ENCODE measurements around the gene CPNE4. TPM values are rescaled to one million over a fixed set of nuclear protein-coding genes. Genes with fewer than 3 reads are reported as not detected.

Gene CPNE4
- total RNA-seq, 1 donor from 2014 or later = 0.41 TPM

GRCh38 chr3:131597816-131598215 lies 437.0 kb downstream of the CPNE4 start:
- no peaks in the 10 kb centered on the region for H3K27me3 Mint-ChIP-seq (ENCODE audit: unreplicated experiment)
- no peaks in the 10 kb centered on the region for H3K36me3 Mint-ChIP-seq (ENCODE audit: low read depth, unreplicated experiment)
- H3K9me3 Mint-ChIP-seq (ENCODE audit: unreplicated experiment) = no peaks in the 10 kb centered on the region
- DNase-seq (ENCODE audit: low spot score) = no peak
- no peak for TF ChIP-seq CTCF (IDR thresholded peaks at IDR 0.05; ENCODE audit: unreplicated experiment)
- no peak overlapping the region for H3K4me3 Mint-ChIP-seq (ENCODE audit: unreplicated experiment)
- peaks cover 3% of the 10 kb centered on the region for H3K4me1 Mint-ChIP-seq (ENCODE audit: unreplicated experiment)
- H3K27ac Mint-ChIP-seq (ENCODE audit: unreplicated experiment) = no peak overlapping the region

GRCh38 chr3:131596884-131597283 lies 437.9 kb downstream of the CPNE4 start:
- Mint-ChIP-seq H3K4me1 (ENCODE audit: unreplicated experiment) (no peaks in the 10 kb centered on the region), H3K36me3 (ENCODE audit: low read depth, unreplicated experiment) (no peaks in the 10 kb centered on the region), H3K9me3 (ENCODE audit: unreplicated experiment) (no peaks in the 10 kb centered on the region), H3K27ac (ENCODE audit: unreplicated experiment) (no peak overlapping the region), H3K4me3 (ENCODE audit: unreplicated experiment) (no peak overlapping the region), H3K27me3 (ENCODE audit: unreplicated experiment) (no peaks in the 10 kb centered on the region)
- no peak for DNase-seq (ENCODE audit: low spot score)
- no peak for TF ChIP-seq CTCF (IDR thresholded peaks at IDR 0.05; ENCODE audit: unreplicated experiment)

GRCh38 chr3:131591394-131592014 lies 443.3 kb downstream of the CPNE4 start:
- Mint-ChIP-seq H3K4me1 (ENCODE audit: unreplicated experiment) (no peaks in the 10 kb centered on the region), H3K36me3 (ENCODE audit: low read depth, unreplicated experiment) (no peaks in the 10 kb centered on the region), H3K4me3 (ENCODE audit: unreplicated experiment) (no peak overlapping the region), H3K27ac (ENCODE audit: unreplicated experiment) (no peak overlapping the region), H3K9me3 (ENCODE audit: unreplicated experiment) (no peaks in the 10 kb centered on the region), H3K27me3 (ENCODE audit: unreplicated experiment) (peaks cover 3% of the 10 kb centered on the region)
- TF ChIP-seq CTCF (IDR thresholded peaks at IDR 0.05; ENCODE audit: unreplicated experiment) = no peak
- no peak for DNase-seq (ENCODE audit: low spot score)

- Mint-ChIP-seq H3K9me3 (ENCODE audit: unreplicated experiment) (no peaks in the 10 kb centered on the region), H3K36me3 (ENCODE audit: low read depth, unreplicated experiment) (no peaks in the 10 kb centered on the region), H3K27ac (ENCODE audit: unreplicated experiment) (no peak overlapping the region), H3K4me3 (ENCODE audit: unreplicated experiment) (no peak overlapping the region), H3K4me1 (ENCODE audit: unreplicated experiment) (no peaks in the 10 kb centered on the region), H3K27me3 (ENCODE audit: unreplicated experiment) (peaks cover 3% of the 10 kb centered on the region)
- no peak for DNase-seq (ENCODE audit: low spot score)
- no peak for TF ChIP-seq CTCF (IDR thresholded peaks at IDR 0.05; ENCODE audit: unreplicated experiment)
These were observed 448.5 kb downstream of the CPNE4 start for GRCh38 chr3:131586277-131586676.

- no peak for DNase-seq (ENCODE audit: low spot score)
- Mint-ChIP-seq H3K4me1 (ENCODE audit: unreplicated experiment) (no peaks in the 10 kb centered on the region), H3K9me3 (ENCODE audit: unreplicated experiment) (no peaks in the 10 kb centered on the region), H3K27me3 (ENCODE audit: unreplicated experiment) (peaks cover 1% of the 10 kb centered on the region), H3K36me3 (ENCODE audit: low read depth, unreplicated experiment) (no peaks in the 10 kb centered on the region), H3K4me3 (ENCODE audit: unreplicated experiment) (no peak overlapping the region), H3K27ac (ENCODE audit: unreplicated experiment) (no peak overlapping the region)
- TF ChIP-seq CTCF (IDR thresholded peaks at IDR 0.05; ENCODE audit: unreplicated experiment) = no peak
These were observed 452.4 kb downstream of the CPNE4 start for GRCh38 chr3:131582438-131582837.

Measured in endothelial cell (in vitro differentiated cells).